Hematopoietic multipotent progenitor cell treated with erythropoietin and hydrocortisone succinate and interleukin-3 and kit ligand, for 15 days (in vitro differentiated cells): ENCODE data around the gene UXS1.

Experiments used
- DNase-seq: peaks from one replicate; pipeline ENCODE4 v3.0.0-alpha.2; 2015; ENCODE audit warnings: low spot score

The UXS1 gene

GRCh38 chr2:106130251-106130998, 63.7 kb downstream of the UXS1 start:
- no peak for DNase-seq

DNA sequence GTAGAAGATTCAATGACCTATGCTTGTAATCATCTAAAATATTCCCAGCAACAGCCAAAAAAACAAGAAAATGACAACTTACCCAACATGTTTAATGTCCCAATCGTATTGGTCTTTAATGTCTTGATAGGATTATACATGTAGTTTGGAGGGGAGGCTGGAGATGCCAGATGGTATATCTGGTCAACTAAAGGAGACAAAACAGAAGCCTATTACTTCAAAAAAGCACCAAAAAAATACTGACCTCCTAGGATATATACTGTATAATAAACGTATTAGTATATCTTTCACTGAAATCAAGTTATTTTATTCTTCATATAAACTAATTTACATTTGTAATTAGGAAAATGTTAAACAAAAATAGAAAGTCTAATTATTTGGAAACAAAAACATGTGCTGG, 64.5 kb downstream of the UXS1 start:
- no peak for DNase-seq

DNA sequence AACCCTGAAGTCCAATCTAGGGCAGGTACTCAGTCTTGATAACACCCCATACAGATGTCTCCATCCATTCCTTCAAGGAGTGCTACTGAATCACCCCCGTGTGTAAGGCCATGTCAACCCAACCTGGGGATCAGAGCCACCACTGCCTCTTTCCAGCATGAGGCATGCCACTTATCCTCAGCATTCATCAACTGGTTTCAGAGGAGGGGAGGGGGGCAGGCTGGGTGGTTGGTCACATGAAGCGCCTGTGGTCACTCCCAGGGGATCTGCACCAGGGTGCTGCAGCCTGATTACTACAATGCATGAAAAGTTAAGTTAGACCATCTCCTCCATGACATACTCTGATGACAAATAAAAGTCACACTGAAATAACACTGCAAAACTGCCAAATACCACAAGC, 65.0 kb downstream of the UXS1 start:
- no peak for DNase-seq

- DNase-seq: no peak
Observed at GRCh38 chr2:106127776-106128268, 66.3 kb downstream of the UXS1 start.

GRCh38 chr2:106127282-106127771, 66.8 kb downstream of the UXS1 start:
- DNase-seq: no peak

- DNase-seq: no peak
Observed at GRCh38 chr2:106126705-106127281, 67.3 kb downstream of the UXS1 start.

- DNase-seq: no peak
Observed at GRCh38 chr2:106126295-106126694, 67.8 kb downstream of the UXS1 start.

GRCh38 chr2:106124905-106125549, 69.1 kb downstream of the UXS1 start:
- no peak for DNase-seq

GRCh38 chr2:106124106-106124756, 69.9 kb downstream of the UXS1 start:
- DNase-seq: no peak

DNA sequence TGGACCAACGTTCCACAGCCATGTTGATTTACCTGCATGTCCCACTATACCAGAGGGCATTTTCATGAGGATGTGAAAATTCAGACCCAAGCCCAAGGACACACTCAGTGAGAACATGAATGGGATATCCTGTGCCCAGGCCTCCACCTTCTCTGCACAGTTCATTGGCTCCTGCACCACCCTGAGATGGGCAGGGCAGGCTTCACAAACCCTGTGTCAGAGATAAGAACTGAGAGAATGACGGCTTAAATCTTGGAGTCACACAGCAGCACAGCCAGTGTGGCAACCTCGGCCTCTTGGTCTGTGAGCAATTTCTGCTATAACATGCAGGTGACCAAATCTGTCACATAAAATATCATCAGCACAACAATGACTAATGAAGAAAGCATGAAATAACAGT, 71.9 kb downstream of the UXS1 start:
- DNase-seq: peak; percentile 6

DNA sequence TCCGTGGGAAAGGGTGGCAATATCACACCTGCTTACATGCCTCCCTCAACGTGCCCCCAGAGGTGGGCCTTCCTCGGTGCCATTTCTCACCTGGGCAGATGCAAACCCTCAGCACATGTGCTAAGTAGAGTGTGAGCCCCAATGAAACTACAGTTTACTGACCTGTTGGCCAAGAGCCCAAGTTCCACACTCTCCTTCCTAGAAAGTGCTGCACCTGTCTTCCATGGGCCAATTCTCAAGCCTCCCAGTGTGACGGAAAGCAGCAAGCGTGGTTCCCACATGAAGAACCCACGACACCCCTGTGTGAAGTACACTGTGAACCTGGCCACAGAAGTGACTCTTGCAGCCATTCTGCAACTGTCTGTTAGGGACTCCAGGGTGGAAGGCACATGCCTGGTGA, 73.7 kb downstream of the UXS1 start:
- no peak for DNase-seq

DNA sequence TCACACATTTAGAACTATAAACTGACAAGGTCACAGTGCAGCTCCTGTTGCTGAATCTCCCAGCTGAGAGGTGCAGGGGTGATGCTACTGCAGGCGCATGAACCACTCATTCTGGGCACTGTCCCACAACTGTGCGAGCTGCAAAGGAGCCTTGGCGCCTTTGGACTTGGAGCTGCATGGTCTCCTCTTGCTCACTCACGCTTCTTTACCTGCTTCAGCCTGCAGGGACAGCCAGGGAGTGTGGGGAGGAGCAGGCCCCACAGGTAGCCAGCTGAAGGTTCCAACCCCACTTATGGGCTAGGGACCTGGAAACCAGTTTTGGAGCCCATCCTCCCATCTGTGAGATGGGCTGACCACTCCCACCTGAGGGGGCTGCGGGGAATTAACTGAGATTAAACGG, 75.0 kb downstream of the UXS1 start:
- no peak for DNase-seq

- no peak for DNase-seq
Observed at GRCh38 chr2:106117882-106118684, 76.0 kb downstream of the UXS1 start.

DNA sequence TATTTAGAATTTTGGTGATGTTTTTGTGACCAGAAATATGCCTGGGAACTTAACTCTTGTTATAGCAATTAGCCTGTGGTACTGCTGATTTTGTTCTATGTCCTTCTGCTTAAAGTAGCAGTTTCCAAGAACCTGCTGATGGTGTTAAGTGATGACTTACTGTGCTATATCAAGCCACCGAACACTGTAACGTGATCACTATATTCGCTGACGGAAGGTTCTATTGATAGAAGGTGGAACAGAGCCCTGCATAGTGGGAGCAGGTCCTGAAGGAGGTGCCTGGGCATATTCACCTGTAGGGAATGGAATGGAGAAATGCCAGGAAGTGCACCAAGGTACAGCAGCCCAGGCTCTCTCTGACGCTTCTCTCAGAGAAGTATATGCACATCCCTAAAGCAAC, 76.8 kb downstream of the UXS1 start:
- DNase-seq: no peak

GRCh38 chr2:106116248-106116647, 77.9 kb downstream of the UXS1 start:
- no peak for DNase-seq

GRCh38 chr2:106115665-106116064, 78.4 kb downstream of the UXS1 start:
- DNase-seq: no peak

DNA sequence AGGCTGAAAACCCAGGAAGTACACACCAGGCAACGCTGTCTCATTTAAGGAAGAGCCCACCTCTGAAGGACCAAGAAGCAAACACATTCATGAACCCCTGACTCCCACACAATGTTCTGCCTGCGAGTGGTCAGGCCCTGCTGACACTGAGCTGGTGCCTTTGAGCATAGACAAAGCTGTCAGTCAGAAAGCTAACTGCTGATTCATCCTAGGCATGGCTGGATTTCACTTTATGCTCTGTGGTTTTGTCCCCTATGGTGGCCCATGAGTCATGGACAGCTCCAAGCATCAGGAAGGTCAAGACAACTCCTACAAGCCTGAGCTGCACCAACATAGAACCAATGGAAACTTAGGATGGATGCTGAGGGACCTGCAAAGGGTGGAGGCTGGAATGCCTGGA, 78.9 kb downstream of the UXS1 start:
- DNase-seq: no peak

DNA sequence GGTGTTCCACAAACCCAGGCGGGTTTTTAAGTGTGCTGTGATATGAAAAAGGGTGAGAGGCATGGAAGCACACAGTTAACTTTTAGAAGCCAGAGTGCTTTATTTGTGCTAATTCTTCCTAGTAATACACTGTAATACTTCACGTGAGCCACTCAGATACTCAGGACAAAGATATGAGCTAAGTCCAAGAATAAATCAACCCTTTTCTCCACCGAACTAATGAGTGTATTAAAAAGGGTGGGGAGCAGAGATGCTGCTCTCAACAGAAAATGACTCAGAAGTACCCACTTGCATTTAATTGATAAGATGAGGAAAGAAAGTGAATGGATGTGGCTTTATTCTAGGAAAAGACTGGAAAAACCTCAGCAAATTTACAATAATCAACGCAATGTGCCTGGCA, 79.9 kb downstream of the UXS1 start:
- no peak for DNase-seq

- DNase-seq: no peak
Observed at GRCh38 chr2:106113361-106113966, 80.6 kb downstream of the UXS1 start.

- no peak for DNase-seq
Observed at GRCh38 chr2:106111882-106112571, 82.1 kb downstream of the UXS1 start.
